GM19099 (cell line): ENCODE data around the gene ZNF557.
"Not testable (repeated sequence)": the region's sequence is repeated elsewhere in the genome, so short reads cannot be mapped to it uniquely, and the experiment has no call there.

Experiments used
- POLR2A ChIP-seq: IDR thresholded peaks from 3 replicates; pipeline ENCODE4 v1.6.1; 2011; ENCODE audit warnings: low read depth; ENCODE audit not compliant: insufficient read length; ENCODE audit errors: extremely low read depth

The ZNF557 gene

GRCh38 chr19:7069042-7069903 is at the start of gene ZNF557:
Gene ZNF557 (plus strand): TSS chr19:7069703. CDS start chr19:7075075, 5,372 bp downstream.
- TF ChIP-seq POLR2A = peak; percentile 91

- TF ChIP-seq POLR2A = not testable (repeated sequence)
These were observed 48.2 kb upstream of the ZNF557 start, which contains the start of gene MBD3L2B for GRCh38 chr19:7021331-7021730. Gene MBD3L2B (minus strand): TSS chr19:7021431. CDS start chr19:7021397, 34 bp downstream.

- not testable (repeated sequence) for TF ChIP-seq POLR2A
These were observed 39.2 kb upstream of the ZNF557 start, which contains the start of gene MBD3L5 for GRCh38 chr19:7030278-7030677. Gene MBD3L5 (plus strand): TSS chr19:7030578. CDS start chr19:7030612, 34 bp downstream.

- TF ChIP-seq POLR2A = not testable (repeated sequence)
These were observed 29.4 kb upstream of the ZNF557 start, which contains the start of gene MBD3L4 for GRCh38 chr19:7040079-7040478. Gene MBD3L4 (minus strand): TSS chr19:7040179. CDS start chr19:7040144, 35 bp downstream.

GRCh38 chr19:7049021-7049420 is 20.5 kb upstream of the ZNF557 start, which contains the start of gene MBD3L2:
Gene MBD3L2 (plus strand): TSS chr19:7049321. CDS start chr19:7049374, 53 bp downstream.
- not testable (repeated sequence) for TF ChIP-seq POLR2A

- TF ChIP-seq POLR2A = not testable (repeated sequence)
These were observed 10.9 kb upstream of the ZNF557 start, which contains the start of gene MBD3L3 for GRCh38 chr19:7058576-7058975. Gene MBD3L3 (minus strand): TSS chr19:7058676. CDS start chr19:7058605, 71 bp downstream.

GRCh38 chr19:7063339-7063738 is 6.2 kb upstream of the ZNF557 start:
- no peak for TF ChIP-seq POLR2A

GRCh38 chr19:7063764-7064418 is 5.6 kb upstream of the ZNF557 start:
- no peak for TF ChIP-seq POLR2A

- no peak for TF ChIP-seq POLR2A
These were observed 1.8 kb upstream of the ZNF557 start for GRCh38 chr19:7067716-7068115.

GRCh38 chr19:7068599-7068998 is 904 bp upstream of the ZNF557 start:
- TF ChIP-seq POLR2A = no peak

- TF ChIP-seq POLR2A = no peak
These were observed 362 bp downstream of the ZNF557 start for GRCh38 chr19:7069904-7070226.

GRCh38 chr19:7072541-7072940 is 3.0 kb downstream of the ZNF557 start:
- TF ChIP-seq POLR2A = no peak

GRCh38 chr19:7074705-7075282 is 5.3 kb downstream of the ZNF557 start:
- no peak for TF ChIP-seq POLR2A

GRCh38 chr19:7076151-7076550 is 6.6 kb downstream of the ZNF557 start:
- TF ChIP-seq POLR2A = no peak

- no peak for TF ChIP-seq POLR2A
These were observed 8.5 kb downstream of the ZNF557 start for GRCh38 chr19:7078008-7078407.
